Coronary artery (tissue), 2 donors: Measurements from ENCODE around the gene CT47B1.

Source experiments
- DNase-seq: peaks from one replicate; pipeline ENCODE4 v3.0.0-alpha.2; 2017; ENCODE audit warnings: low spot score
- H3K27ac ChIP-seq, 2 donors: fragments of 200-600 bp; sonication (generic); one replicate each; pipeline ENCODE4 v1.5.1; 2016 to 2019
- H3K4me3 ChIP-seq: fragments of 200-600 bp; sonication (generic); 2 replicates; pipeline ENCODE4 v1.5.1; 2016; ENCODE audit warnings: mild to moderate bottlenecking, moderate library complexity
- TF ChIP-seq, protein P1 (sequence below): fragments of 200-600 bp; sonication (generic); IDR thresholded peaks from one replicate; pipeline ENCODE4 v1.5.1; 2019; ENCODE audit warnings: antibody characterized with exemption

Gene CT47B1

DNA sequence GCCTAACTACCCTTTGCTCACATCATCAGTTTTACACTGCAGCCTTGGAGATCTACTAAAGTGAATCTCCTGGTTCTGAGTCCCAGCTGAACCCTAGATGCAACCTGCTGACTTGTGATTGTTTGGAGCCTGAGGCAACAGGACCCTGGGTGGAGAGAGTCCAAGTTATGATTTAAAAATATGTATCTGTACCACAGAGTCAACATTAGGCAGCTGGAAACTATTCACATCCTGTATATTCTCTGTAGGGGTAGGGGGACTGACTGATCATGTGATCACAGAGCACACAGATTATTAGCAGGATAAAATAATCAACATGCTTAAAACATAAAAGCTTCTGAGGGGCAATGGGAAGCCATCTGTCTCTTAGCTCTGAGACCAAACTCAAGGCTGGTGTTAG is 52.1 kb downstream of the CT47B1 start:
- TF ChIP-seq, protein P1, sequence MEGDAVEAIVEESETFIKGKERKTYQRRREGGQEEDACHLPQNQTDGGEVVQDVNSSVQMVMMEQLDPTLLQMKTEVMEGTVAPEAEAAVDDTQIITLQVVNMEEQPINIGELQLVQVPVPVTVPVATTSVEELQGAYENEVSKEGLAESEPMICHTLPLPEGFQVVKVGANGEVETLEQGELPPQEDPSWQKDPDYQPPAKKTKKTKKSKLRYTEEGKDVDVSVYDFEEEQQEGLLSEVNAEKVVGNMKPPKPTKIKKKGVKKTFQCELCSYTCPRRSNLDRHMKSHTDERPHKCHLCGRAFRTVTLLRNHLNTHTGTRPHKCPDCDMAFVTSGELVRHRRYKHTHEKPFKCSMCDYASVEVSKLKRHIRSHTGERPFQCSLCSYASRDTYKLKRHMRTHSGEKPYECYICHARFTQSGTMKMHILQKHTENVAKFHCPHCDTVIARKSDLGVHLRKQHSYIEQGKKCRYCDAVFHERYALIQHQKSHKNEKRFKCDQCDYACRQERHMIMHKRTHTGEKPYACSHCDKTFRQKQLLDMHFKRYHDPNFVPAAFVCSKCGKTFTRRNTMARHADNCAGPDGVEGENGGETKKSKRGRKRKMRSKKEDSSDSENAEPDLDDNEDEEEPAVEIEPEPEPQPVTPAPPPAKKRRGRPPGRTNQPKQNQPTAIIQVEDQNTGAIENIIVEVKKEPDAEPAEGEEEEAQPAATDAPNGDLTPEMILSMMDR, result no peak
- no peak overlapping the region for H3K4me3 ChIP-seq
- no peak overlapping the region for H3K27ac ChIP-seq
- no peak for DNase-seq
